Stimulated activated CD4-positive, alpha-beta T cell treated with anti-CD3 and anti-CD28 coated beads, Interleukin-15, amount 100 ng/mL, for 48 hours (primary cell): ENCODE data around the gene CDH20.

Experiments used
- DNase-seq, 2 donors: peaks; one replicate each; pipeline ENCODE4 v3.0.0-alpha.2; 2020; ENCODE audit warnings: low read depth in 2 of 2

CDH20 gene

GRCh38 chr18:61333271-61333745, at the start of gene CDH20:
TSS of gene CDH20 (plus strand) at chr18:61333430.
- DNase-seq: no peak

DNA sequence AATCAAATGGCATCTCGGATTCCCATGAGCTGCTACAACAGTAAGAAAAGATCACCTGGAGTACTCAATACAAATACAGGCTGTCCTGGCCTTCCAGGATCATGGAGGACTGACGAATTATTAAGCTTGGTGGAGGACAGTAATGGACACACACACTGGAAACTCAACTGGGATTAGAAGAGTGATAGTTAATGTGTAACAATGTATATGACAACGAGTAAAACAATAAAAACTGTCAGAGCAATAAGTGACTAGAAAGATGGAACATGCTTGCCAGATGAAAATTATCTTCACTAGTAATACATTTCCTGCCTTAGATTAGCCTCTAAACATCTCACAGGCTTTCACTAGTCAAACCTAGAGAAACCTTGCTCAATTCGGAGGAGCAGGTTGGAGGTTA, 49.2 kb upstream of the CDH20 start:
- no peak for DNase-seq

DNA sequence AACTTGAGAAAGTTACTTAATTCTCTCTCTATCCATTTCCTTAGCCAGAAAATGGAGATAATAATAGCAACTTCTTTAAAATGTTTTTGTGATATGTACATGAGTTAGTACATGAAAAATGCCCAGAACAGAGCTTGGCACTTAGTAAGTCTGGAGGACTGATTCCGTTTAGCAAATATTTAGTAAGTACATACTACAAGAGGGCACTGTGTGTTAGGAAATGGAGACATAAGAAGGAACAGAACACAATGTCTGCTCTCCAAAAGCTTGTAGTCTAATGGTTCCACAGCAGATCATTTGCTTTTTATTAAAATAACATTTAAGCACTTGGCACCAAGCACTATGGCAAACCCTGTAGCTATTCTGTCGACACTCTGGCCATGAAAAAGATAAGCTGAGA, 47.5 kb upstream of the CDH20 start:
- DNase-seq: no peak

GRCh38 chr18:61286867-61287266, 46.4 kb upstream of the CDH20 start:
- DNase-seq: no peak

DNA sequence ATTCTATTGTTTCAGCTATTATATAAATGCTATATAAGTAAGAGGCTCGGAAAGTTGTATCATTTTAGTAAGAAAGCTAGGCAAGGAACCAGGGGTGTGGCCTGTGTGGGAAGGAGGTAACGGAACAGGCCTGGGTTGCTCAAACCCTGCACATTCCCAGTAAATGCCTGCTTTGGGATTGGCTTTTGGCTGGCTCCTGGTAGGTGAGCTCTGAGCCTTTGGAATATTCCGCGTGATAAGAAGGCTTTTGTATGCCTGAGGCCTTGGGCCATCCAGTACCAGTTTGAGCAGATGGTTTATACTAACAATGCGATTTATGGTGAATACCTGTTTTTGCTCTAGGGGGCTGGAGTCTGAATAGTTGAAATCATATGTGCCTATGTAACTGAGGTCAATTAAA, 42.6 kb upstream of the CDH20 start:
- no peak for DNase-seq

- DNase-seq: no peak
Measured at GRCh38 chr18:61292280-61293035, 40.8 kb upstream of the CDH20 start.

DNA sequence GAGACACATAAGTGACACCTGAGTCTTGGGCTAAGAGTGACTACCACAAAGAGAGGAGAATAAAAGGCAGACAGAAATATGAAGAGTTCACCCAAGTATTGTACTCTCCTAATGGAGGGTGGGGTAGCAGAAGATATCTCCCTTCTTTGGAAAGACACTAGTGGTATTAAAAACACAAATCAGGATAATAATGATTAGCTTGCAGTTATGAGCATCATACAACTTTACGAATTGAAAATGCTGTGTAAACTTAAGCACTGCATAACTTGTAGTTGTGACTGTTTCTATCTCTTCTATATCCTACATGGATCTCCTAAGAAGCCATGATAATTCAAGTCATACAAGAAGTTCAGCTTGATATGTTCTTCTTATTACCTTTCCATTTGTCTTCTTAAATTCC, 38.1 kb upstream of the CDH20 start:
- DNase-seq: no peak

DNA sequence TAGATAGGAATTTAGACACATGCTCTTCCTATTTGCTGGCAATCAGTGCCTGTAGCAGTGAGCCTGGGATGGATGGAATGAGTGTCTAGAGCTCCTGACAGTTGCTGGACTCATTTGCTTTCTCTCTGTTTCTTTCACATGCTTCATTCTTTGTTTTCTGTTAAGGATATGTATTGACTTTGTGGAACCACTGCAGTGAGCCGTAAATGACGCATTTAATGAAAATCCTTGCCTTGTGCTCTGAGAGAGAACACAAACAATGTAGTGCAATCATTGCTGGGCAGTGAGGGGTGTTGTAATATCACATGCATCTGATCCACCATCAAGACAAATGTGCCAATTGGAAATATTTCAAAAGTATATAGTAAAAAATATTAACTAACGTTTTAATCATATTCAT, 25.2 kb upstream of the CDH20 start:
- no peak for DNase-seq

- no peak for DNase-seq
Measured at GRCh38 chr18:61308795-61309393, 24.3 kb upstream of the CDH20 start.

DNA sequence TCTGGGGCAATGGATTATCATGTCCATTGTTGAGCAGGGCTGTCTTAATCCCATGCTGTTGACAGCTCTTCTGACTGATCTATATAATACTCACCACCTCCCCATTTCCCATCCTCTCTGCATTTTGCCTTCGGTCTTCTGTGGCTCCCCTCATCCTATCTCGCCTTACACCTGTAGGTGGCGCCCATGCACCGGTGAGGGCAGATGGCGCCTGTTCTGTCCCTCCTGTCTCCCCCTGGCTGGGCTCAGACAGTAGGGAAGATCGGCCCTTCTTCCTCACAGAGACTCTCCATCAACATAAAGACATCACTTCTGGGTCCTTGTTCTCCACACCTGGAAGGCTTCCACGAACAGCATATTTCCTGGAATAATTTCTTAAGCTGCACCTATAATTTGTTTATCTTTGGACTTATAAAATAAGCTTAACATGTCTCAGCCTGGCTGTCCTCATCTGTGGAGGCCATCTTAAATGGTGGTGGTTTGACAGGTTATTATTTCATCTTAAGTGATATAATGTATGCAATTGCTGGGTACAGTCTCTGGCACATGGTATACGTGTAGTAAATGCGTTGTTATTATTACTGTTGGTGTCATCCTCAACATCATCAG, 10.9 kb upstream of the CDH20 start:
- DNase-seq: peak; percentile 2 to 23

GRCh38 chr18:61323951-61324350, 9.3 kb upstream of the CDH20 start:
- no peak for DNase-seq

DNA sequence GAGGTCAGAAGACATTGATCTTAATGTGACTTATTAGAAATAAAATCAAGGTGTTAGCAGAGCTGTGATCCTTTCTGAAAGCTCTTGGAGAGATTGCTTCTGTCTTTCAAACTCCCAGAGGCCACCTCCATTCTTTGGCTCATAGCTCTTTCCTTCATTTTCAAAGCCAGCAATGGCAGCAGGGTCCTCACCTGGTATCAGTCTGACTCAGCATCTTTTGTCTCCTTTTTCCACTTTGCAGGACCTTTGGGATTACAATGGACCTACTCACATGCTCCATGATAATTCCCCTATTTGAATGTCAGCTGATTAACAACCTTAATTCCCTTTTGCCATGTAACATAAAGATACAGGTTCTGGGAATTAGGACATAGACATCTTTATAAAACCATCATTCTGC, 6.8 kb upstream of the CDH20 start:
- no peak for DNase-seq

GRCh38 chr18:61329398-61329797, 3.8 kb upstream of the CDH20 start:
- no peak for DNase-seq

DNA sequence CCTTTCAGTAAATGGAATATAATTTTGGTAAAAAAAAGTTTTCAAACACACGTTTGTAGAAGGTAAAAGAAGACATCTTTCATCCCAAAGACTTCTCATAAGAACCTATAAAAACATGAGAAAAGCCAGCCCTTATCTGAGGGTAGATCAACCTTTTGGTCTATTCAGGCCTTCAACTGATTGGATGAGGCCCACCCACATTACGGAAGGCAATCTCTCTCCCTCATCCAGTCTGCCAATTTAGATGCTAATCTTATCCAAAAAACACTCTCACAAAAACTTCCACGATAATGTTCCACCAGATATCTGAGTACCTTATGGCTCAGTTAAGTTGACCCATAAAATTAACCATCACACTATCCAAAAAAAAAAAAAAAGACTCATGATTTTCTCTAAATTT, 2.2 kb upstream of the CDH20 start:
- DNase-seq: no peak

DNA sequence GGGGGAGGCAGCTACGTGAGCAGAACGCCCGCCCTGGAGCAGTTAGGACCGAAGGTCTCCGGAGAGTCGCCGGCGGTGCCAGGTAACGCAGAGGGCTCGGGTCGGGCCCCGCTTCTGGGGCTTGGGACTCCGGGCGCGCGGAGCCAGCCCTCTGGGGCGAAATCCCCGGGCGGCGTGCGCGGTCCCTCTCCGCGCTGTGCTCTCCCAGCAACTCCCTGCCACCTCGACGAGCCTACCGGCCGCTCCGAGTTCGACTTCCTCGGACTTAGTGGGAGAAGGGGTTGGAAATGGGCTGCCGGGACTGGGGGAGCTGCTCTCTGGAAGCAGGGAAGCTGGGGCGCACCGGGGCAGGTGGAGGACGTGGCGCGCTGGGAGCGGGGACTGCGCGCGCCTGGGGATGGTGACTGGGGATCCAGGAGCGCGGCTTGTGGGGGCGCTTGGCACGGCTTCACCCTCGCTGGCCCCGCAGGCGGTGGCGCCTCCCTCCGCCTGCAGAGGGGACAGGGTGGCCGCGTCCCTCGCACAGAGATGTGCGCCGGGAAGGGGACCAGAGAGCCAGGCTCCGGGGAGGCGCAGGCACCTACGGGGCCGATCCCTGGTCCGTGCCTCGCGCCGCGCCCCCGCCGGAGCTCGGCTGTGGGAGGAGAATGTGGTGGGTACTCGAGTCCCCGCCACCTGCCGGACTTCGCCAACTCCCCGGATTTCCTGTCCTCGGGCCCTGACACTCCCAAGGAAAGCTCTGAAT, 688 bp downstream of the CDH20 start:
- DNase-seq: no peak

GRCh38 chr18:61334491-61334850, 1.2 kb downstream of the CDH20 start:
- no peak for DNase-seq

GRCh38 chr18:61334951-61335683, 1.9 kb downstream of the CDH20 start:
- DNase-seq: no peak

GRCh38 chr18:61335684-61336555, 2.7 kb downstream of the CDH20 start:
- no peak for DNase-seq

DNA sequence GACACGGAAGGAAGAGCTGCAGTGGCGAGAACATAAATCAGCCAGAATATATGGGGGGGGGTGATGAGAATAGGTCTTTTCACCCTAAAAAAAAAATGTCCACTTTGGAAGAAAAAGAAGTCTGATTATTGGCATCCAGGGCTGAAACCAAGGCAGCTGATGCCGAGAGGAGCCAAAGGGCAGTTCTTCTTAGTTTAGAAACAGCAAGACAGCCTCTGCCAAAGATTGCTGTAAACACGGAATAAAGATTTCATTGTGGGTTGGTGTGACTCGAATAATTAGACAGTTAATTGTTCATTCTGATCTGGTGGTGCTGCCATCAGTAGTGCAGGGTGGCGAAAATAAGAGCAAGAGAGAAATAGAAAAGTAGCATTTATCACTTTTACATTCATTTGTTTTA, 3.5 kb downstream of the CDH20 start:
- DNase-seq: no peak

DNA sequence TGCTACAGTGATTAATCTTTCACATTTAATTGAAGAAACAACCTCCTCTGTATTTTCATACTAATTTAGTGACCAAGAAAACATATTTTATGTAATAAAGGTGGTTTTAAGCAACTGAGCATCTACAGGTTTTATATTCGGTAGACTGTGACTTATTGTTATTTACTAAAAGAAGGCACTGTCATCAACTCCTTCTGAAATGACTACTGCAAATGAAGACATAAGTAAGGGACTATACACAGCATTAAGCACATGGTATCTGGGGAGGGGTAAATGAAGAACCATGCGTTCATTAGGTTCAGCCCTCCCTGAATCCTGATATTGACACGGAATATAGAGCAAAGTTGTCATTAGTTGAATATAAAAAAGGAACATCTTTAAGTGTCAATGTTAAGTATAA, 4.3 kb downstream of the CDH20 start:
- no peak for DNase-seq

- no peak for DNase-seq
Measured at GRCh38 chr18:61340148-61340547, 6.9 kb downstream of the CDH20 start.
